GM10266 (cell line): ENCODE results near the gene CACNA2D2.

ENCODE experiments used
- DNase-seq: peaks from one replicate; pipeline ENCODE4 v3.0.0; 2012; ENCODE audit errors: extremely low spot score
- CTCF ChIP-seq: IDR thresholded peaks from 2 replicates; pipeline ENCODE4 v1.5.1; 2012; ENCODE audit warnings: mild to moderate bottlenecking, low read depth; ENCODE audit not compliant: control insufficient read depth, insufficient read depth; ENCODE audit errors: missing control alignments

CACNA2D2 gene

GRCh38 chr3:50425911-50426310 is 77.5 kb downstream of the CACNA2D2 start:
- no peak for DNase-seq
- TF ChIP-seq CTCF, result no peak

DNA sequence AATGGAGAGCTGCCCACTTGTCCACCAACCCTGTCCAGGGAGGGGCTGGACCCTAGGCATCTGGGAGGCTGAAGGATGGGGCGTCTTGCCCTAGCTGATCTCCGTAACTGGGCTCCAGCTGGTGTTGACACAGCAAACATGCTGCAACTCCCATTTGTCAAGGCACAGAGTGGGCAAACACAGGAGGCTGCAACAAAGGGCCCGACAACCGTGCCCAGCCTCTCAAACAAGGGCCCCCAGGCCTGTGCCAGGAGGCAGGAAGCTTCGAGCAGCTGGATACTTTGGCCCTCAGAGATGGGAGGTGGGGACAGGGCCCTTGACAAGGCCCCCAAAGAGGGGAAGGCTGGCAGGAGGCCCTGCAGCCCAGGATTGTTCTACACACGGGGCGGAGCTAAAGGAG is 79.9 kb downstream of the CACNA2D2 start:
- no peak for TF ChIP-seq CTCF
- no peak for DNase-seq

- no peak for TF ChIP-seq CTCF
- no peak for DNase-seq
Measured at GRCh38 chr3:50422153-50422552, 81.3 kb downstream of the CACNA2D2 start.

GRCh38 chr3:50419595-50420370 is 83.7 kb downstream of the CACNA2D2 start:
- no peak for TF ChIP-seq CTCF

DNA sequence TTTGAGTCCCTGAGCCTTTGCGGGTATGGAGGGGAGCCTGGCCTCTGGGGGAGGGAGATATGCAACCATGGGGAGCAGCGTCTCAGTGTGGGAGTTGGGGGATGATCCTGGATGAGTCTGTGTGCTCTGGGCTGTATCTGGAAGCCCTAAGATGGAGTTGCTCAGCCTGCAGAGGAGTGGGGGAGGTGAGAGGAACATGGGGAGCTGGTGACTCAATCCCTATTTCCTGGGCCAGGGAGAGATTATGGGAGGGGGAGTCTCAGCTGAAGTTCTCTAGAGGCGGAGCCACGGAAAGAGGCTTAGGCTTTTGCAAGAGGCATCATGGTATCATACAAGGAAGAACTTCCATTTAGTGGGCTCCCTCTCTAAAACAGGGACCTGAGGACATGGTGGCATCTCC is 84.6 kb downstream of the CACNA2D2 start:
- DNase-seq, result no peak
- no peak for TF ChIP-seq CTCF

More at GRCh38 chr3:50419595-50420370, 83.7 kb downstream of the CACNA2D2 start:
- no peak for DNase-seq

DNA sequence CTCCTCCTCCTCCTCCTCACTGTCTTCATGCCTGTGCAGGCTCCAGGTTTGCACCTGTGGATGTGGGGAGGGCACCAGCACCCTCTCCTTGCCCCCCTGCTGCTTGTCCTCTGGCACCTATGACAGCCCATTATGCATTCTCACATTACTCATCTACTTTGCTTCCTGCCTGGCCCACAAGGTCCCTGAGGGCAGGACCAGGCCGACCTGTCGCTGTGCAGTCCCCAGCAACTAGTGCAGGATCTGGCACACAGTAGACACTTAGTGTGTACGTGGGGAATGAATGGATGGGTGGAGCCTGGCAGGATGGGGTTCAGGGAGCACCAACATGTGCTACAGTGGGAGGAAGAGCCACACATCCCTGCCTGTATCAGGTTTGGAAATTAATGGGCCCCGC is 85.8 kb downstream of the CACNA2D2 start:
- TF ChIP-seq CTCF, result no peak
- DNase-seq, result no peak

DNA sequence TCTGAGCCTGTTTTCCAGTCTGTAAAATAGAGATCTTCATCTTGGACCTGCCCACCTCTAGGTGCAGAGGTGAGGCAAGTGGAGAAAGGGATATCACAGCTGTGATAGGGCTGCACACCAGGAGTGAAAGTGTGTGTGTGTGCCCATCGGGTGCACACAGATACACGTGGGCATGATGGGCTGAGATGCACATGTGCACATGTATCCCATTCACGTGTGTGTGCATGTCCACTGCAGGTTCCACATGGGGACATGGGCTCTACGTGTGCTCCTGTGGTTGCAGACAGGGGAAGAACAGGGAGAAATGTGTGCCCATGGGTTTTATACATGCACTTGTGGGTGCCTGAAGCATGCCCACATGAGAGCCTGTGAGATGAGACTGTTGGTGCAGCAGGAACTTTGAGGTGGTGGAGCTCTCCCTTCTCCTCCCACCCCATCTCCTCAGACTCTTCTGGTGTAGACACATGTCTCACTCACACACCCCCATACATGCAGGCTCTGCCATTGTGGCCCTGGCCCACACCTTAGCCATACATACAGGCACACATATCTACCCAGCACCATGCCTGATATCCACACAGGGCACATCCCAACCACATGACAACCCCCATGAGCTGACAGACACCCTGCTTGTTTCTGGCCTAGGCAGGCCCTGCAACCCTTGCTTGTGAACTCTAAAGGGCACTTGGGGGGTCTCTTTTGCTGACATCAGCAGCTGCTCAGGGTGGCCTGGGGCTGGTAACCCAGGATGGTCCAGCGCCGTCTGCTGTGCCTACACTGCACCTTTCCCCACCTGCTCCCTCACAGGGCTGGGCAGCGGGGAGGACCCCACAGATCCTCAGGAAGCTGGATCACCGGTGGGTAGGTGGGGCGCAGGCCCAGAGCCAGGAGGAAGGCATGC is 86.4 kb downstream of the CACNA2D2 start:
- no peak for TF ChIP-seq CTCF
- DNase-seq, result no peak
